ENCODE results near the gene ALKBH7. TPM values are rescaled to one million over a fixed set of nuclear protein-coding genes. Genes with fewer than 3 reads are reported as not detected.

The ALKBH7 gene
- total and polyA plus RNA-seq, 2 of the 13 experiments (the other 11 are each of a cell fraction or from before 2014, with no cell fraction given) = 29.6 to 45.9 TPM

GRCh38 chr19:6375411-6376010 lies 2.9 kb downstream of the ALKBH7 start, which contains the start of gene PSPN:
Gene PSPN, minus strand, starts transcription at chr19:6375933. Its CDS starts 84 bp downstream, at chr19:6375849.
- TF ChIP-seq POLR2A (IDR thresholded peaks at IDR 0.05; ENCODE audit: insufficient read depth in 1 of 2, low read depth in 2 of 2, low read length in 2 of 2) (peak in 1 of 2 experiments; percentile 48; a peak in 2 of 4 replicates), BORCS8-MEF2B (CRISPR knock-in tag; IDR thresholded peaks at IDR 0.05) (no peak), ZNF841 (CRISPR knock-in tag; IDR thresholded peaks at IDR 0.05; ENCODE audit: borderline replicate concordance) (no peak), RBM22 (optimal IDR thresholded peaks at IDR 0.05; ENCODE audit: low read length) (peak; percentile 47), ZFYVE20 (CRISPR knock-in tag; IDR thresholded peaks at IDR 0.05; ENCODE audit: borderline replicate concordance, low read depth) (no peak), E2F2 (CRISPR knock-in tag; IDR thresholded peaks at IDR 0.05; ENCODE audit: borderline replicate concordance) (no peak), AGO2 (optimal IDR thresholded peaks at IDR 0.05; ENCODE audit: low read depth, low read length) (peak; percentile 52), SMAD9 (CRISPR knock-in tag; IDR thresholded peaks at IDR 0.05) (no peak), ZNF484 (CRISPR knock-in tag; IDR thresholded peaks at IDR 0.05; ENCODE audit: borderline replicate concordance, low read depth) (no peak), RBFOX2 (IDR thresholded peaks at IDR 0.05; ENCODE audit: low read depth, low read length) (0 out of 2 replicates have a peak, but pooled peaks have one; percentile 9)
- TF ChIP-seq, protein P1, sequence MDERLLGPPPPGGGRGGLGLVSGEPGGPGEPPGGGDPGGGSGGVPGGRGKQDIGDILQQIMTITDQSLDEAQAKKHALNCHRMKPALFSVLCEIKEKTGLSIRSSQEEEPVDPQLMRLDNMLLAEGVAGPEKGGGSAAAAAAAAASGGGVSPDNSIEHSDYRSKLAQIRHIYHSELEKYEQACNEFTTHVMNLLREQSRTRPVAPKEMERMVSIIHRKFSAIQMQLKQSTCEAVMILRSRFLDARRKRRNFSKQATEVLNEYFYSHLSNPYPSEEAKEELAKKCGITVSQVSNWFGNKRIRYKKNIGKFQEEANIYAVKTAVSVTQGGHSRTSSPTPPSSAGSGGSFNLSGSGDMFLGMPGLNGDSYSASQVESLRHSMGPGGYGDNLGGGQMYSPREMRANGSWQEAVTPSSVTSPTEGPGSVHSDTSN (CRISPR knock-in tag; IDR thresholded peaks at IDR 0.05) = no peak
- TF ChIP-seq, protein P2, sequence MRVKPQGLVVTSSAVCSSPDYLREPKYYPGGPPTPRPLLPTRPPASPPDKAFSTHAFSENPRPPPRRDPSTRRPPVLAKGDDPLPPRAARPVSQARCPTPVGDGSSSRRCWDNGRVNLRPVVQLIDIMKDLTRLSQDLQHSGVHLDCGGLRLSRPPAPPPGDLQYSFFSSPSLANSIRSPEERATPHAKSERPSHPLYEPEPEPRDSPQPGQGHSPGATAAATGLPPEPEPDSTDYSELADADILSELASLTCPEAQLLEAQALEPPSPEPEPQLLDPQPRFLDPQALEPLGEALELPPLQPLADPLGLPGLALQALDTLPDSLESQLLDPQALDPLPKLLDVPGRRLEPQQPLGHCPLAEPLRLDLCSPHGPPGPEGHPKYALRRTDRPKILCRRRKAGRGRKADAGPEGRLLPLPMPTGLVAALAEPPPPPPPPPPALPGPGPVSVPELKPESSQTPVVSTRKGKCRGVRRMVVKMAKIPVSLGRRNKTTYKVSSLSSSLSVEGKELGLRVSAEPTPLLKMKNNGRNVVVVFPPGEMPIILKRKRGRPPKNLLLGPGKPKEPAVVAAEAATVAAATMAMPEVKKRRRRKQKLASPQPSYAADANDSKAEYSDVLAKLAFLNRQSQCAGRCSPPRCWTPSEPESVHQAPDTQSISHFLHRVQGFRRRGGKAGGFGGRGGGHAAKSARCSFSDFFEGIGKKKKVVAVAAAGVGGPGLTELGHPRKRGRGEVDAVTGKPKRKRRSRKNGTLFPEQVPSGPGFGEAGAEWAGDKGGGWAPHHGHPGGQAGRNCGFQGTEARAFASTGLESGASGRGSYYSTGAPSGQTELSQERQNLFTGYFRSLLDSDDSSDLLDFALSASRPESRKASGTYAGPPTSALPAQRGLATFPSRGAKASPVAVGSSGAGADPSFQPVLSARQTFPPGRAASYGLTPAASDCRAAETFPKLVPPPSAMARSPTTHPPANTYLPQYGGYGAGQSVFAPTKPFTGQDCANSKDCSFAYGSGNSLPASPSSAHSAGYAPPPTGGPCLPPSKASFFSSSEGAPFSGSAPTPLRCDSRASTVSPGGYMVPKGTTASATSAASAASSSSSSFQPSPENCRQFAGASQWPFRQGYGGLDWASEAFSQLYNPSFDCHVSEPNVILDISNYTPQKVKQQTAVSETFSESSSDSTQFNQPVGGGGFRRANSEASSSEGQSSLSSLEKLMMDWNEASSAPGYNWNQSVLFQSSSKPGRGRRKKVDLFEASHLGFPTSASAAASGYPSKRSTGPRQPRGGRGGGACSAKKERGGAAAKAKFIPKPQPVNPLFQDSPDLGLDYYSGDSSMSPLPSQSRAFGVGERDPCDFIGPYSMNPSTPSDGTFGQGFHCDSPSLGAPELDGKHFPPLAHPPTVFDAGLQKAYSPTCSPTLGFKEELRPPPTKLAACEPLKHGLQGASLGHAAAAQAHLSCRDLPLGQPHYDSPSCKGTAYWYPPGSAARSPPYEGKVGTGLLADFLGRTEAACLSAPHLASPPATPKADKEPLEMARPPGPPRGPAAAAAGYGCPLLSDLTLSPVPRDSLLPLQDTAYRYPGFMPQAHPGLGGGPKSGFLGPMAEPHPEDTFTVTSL (CRISPR knock-in tag; IDR thresholded peaks at IDR 0.05; ENCODE audit: borderline replicate concordance) = no peak
- intact Hi-C loops (cut with micrococcal nuclease; ENCODE audit: unreplicated experiment) = no loop called here
- 98% methylated on average over 17 of the region's 25 CpGs for WGBS (ENCODE audit: low lambda C conversion rate)
- Histone ChIP-seq H3K4me1 (ENCODE audit: insufficient read depth, low read length) (peaks cover 14% of the 10 kb centered on the region), H2AFZ (ENCODE audit: low read length) (no peak within 1 kb of the TSS), H4K20me1 (ENCODE audit: insufficient read depth, low read length) (peaks cover 3% of the 10 kb centered on the region; the same call in 1 of the 2 replicates), H3K9me3 (ENCODE audit: low read length) (no peaks in the 10 kb centered on the region), H3K36me3 (replicated peaks in 1 of 2; ENCODE audit: control insufficient read depth in 1 of 2, insufficient read depth in 2 of 2, low read length in 2 of 2) (peaks cover 7 to 17% of the 10 kb centered on the region in 2 experiments; a peak in 4 of 5 replicates), H3K9ac (ENCODE audit: insufficient read depth, low read depth, low read length) (no peak within 1 kb of the TSS), H3K27me3 (ENCODE audit: control insufficient read depth in 1 of 2, insufficient read depth in 2 of 2, low read length in 2 of 2) (no peaks in the 10 kb centered on the region), H3K4me2 (ENCODE audit: low read depth, low read length) (no peak within 1 kb of the TSS), H3K27ac (ENCODE audit: extremely low read length, insufficient read depth, low read length) (no peak within 1 kb of the TSS), H3K79me2 (ENCODE audit: insufficient read depth, low read length) (no peaks in the 10 kb centered on the region), H3K4me3 (replicated peaks in 1 of 3; ENCODE audit: insufficient read depth in 1 of 3, low read depth in 2 of 3, low read length in 3 of 3) (no peak within 1 kb of the TSS)
- in situ Hi-C loops (cut with HindIII; ENCODE audit: extremely low pct_ligation_motif_present, low pct_unique_long_range_greater_than_20kb) = no loop called here
- FAIRE-seq = no peak
- ATAC-seq = no peak
- no TSS peak for BruUV-seq (replicated peaks)
- no peak for DNase-seq (ENCODE audit: low spot score)
- ChIA-PET CTCF (ENCODE audit: low intra/inter-chr PET ratio, low total read pairs) (no interaction called here), POLR2A (interaction anchor here (0.8 kb wide), 1 partner anchor 13 kb away, joined by 3 read pairs; no protein-coding TSS in a partner anchor)
